Mesothelial cell of epicardium (in vitro differentiated cells): ENCODE data around the gene UTY. TPM values are rescaled to one million over a fixed set of nuclear protein-coding genes. Genes with fewer than 3 reads are reported as not detected.
"Not testable (repeated sequence)": the region's sequence is repeated elsewhere in the genome, so short reads cannot be mapped to it uniquely, and the experiment has no call there.

ENCODE experiments used
- DNase-seq, 2 experiments: peaks; one replicate each; pipeline ENCODE4 v3.0.0; 2021; ENCODE audit warnings: low spot score in 2 of 2; ENCODE audit not compliant: unreplicated experiment in 2 of 2
- H3K27ac Mint-ChIP-seq: 2 replicates; pipeline ENCODE4 v1.8.0; 2021; ENCODE audit warnings: mixed read lengths
- H3K27me3 Mint-ChIP-seq: 2 replicates; pipeline ENCODE4 v1.8.0; 2021; ENCODE audit warnings: low read depth, mixed read lengths
- H3K36me3 Mint-ChIP-seq: 2 replicates; pipeline ENCODE4 v1.8.0; 2021; ENCODE audit warnings: mixed read lengths
- H3K4me1 Mint-ChIP-seq: 2 replicates; pipeline ENCODE4 v1.8.0; 2021; ENCODE audit warnings: mixed read lengths
- H3K4me3 Mint-ChIP-seq: 2 replicates; pipeline ENCODE4 v1.8.0; 2021; ENCODE audit warnings: mild to moderate bottlenecking, moderate library complexity, mixed read lengths
- H3K9me3 Mint-ChIP-seq: 2 replicates; pipeline ENCODE4 v1.8.0; 2021; ENCODE audit warnings: mixed read lengths
- CTCF ChIP-seq: fragments of 200-600 bp; sonication (generic); IDR thresholded peaks from one replicate; pipeline ENCODE4 v1.5.0; 2021; ENCODE audit warnings: antibody characterized with exemption; ENCODE audit not compliant: unreplicated experiment
- total RNA-seq: library from RNA; stranded (reverse); gene quantifications from 3 replicates; pipeline ENCODE4 v1.2.1, GENCODE V29; 2021

The UTY gene
- total RNA-seq, 1 donor from 2014 or later, result not detected

- Mint-ChIP-seq H3K36me3 (no peaks in the 10 kb centered on the region), H3K4me1 (no peaks in the 10 kb centered on the region), H3K9me3 (no peaks in the 10 kb centered on the region), H3K27me3 (no peaks in the 10 kb centered on the region), H3K27ac (no peak overlapping the region), H3K4me3 (no peak overlapping the region)
- no peak for DNase-seq
- no peak for TF ChIP-seq CTCF
These were observed 208.1 kb downstream of the UTY start for GRCh38 chrY:13271706-13272105.

DNA sequence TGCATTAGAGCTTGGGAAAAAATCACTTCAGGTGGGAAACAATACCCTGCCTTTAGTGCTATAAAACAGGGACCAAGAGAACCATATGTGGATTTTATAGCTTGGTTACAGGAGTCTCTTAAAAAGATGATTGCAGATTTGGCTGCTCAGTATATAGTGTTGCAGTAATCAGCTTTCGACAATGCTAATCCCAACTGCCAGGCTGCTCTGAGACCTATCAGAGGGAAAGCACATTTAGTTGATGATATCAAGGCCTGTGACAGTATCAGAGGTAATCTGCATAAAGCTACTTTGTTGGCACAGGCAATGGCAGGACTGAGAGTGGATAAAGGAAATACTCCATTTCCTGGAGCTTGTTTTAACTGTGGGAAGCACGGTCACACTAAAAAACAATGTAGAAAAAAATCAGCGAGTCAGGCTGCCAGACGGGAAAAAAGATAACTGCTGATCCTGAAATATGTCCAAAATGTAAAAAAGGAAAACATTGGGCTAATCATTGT lies 225.8 kb downstream of the UTY start:
- H3K4me1 Mint-ChIP-seq, H3K36me3 Mint-ChIP-seq, H3K27ac Mint-ChIP-seq, DNase-seq, H3K27me3 Mint-ChIP-seq, H3K4me3 Mint-ChIP-seq, H3K9me3 Mint-ChIP-seq: not testable (repeated sequence)

DNA sequence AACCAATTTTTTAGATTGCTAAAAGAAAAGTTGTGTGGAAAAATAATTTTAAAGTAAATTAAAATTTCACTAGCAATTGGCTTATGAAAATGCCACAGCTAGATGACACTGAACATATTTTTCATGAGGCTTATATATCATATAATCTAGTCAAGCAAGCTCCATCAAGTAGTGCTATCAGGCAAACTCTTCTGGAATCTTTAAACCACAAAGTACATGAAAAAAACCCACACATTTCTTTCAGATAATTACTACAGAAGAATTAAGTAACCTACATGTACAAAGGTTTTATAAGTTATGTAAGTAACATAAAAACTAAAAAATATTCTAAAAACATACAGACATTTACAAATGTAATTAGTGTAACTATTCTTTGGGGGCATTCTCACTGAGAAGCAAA lies 229.4 kb downstream of the UTY start:
- Mint-ChIP-seq H3K9me3 (no peaks in the 10 kb centered on the region), H3K27ac (no peak overlapping the region), H3K4me1 (no peaks in the 10 kb centered on the region), H3K4me3 (no peak overlapping the region), H3K27me3 (no peaks in the 10 kb centered on the region), H3K36me3 (no peaks in the 10 kb centered on the region)
- no peak for TF ChIP-seq CTCF
- DNase-seq, result no peak

DNA sequence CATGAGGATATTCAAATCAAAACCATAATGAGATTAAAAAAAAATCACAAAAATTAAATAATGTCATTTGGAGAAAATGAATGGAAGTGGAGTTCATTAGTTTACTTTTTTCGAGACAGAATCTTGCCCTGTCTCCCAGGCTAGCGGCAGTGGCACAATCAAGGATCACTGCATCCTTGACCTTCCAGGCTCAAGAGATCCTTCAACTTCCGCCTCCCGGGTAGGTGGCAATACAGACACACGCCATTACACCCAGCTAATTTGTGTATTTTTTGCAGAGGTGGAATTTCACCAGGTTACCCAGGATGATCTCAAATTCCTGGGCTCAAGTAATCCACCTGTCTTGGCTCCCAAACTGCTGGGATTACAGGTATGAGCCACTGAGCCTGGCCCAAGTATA lies 236.1 kb downstream of the UTY start:
- Mint-ChIP-seq H3K4me3 (no peak overlapping the region), H3K27me3 (no peaks in the 10 kb centered on the region), H3K27ac (no peak overlapping the region), H3K4me1 (no peaks in the 10 kb centered on the region), H3K36me3 (no peaks in the 10 kb centered on the region), H3K9me3 (no peaks in the 10 kb centered on the region)
- TF ChIP-seq CTCF, result no peak
- DNase-seq, result no peak

- Mint-ChIP-seq H3K9me3 (no peaks in the 10 kb centered on the region), H3K36me3 (no peaks in the 10 kb centered on the region), H3K27me3 (no peaks in the 10 kb centered on the region), H3K4me1 (no peaks in the 10 kb centered on the region), H3K27ac (no peak overlapping the region), H3K4me3 (no peak overlapping the region)
- DNase-seq, result no peak
- no peak for TF ChIP-seq CTCF
These were observed 245.9 kb downstream of the UTY start for GRCh38 chrY:13233901-13234300.

DNA sequence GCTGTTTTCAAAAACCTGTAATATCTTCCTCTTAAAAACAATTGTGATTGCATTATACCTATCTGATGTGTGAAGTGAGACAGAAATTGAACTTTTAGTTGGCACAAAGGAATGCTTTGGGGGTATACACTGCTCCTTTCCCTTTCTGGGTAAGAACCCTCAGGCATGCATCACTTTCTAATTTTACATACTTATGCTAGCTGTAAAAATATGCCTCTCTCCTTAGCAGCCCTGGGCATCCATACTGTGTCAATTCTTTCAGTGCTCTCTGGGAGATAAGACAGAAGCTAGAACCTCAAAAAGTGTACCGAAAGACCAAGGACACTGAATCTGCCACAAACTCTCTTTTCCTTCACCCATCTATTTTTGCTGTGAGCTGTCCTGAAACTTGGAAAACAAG lies 246.7 kb downstream of the UTY start:
- DNase-seq, result no peak
- no peak overlapping the region for H3K4me3 Mint-ChIP-seq
- no peaks in the 10 kb centered on the region for H3K4me1 Mint-ChIP-seq
- no peaks in the 10 kb centered on the region for H3K9me3 Mint-ChIP-seq
- H3K27ac Mint-ChIP-seq, result no peak overlapping the region
- H3K27me3 Mint-ChIP-seq, result no peaks in the 10 kb centered on the region
- no peak for TF ChIP-seq CTCF
- no peaks in the 10 kb centered on the region for H3K36me3 Mint-ChIP-seq
